Keratinocyte (primary cell): ENCODE results near the gene SNCG.
"Not testable (repeated sequence)": the region's sequence is repeated elsewhere in the genome, so short reads cannot be mapped to it uniquely, and the experiment has no call there.

Source experiments
- EZH2 ChIP-seq: IDR thresholded peaks from one replicate; pipeline ENCODE4 v1.6.1; 2012; ENCODE audit warnings: inconsistent platforms, mild to moderate bottlenecking, low read length, moderate library complexity
- TF ChIP-seq, protein P1 (sequence below), 3 experiments: IDR thresholded peaks in 1 of 3; conservative IDR thresholded peaks in 1 of 3; optimal IDR thresholded peaks in 1 of 3; 2 replicates in 2 of 3; 3 replicates in 1 of 3; pipeline versions ENCODE3 to v1.5.1; 2011; ENCODE audit warnings: low read length in 3 of 3, mild to moderate bottlenecking in 3 of 3, moderate library complexity in 2 of 3, control low read depth in 1 of 3, inconsistent platforms in 1 of 3; ENCODE audit not compliant: insufficient read depth in 2 of 3; ENCODE audit errors: extremely low read depth in 1 of 3

DNA sequence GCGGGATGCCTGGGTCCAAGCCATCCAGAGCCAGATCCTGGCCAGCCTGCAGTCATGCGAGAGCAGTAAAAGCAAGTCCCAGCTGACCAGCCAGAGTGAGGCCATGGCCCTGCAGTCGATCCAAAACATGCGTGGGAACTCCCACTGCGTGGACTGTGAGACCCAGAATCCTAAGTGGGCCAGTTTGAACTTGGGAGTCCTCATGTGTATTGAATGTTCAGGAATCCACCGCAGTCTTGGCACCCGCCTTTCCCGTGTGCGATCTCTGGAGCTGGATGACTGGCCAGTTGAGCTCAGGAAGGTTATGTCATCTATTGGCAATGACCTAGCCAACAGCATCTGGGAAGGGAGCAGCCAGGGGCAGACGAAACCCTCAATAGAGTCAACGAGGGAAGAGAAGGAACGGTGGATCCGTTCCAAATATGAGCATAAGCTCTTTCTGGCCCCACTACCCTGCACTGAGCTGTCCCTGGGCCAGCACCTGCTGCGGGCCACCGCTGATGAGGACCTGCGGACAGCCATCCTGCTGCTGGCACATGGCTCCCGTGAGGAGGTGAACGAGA is 50.8 kb downstream of the SNCG start:
- TF ChIP-seq, protein P1, sequence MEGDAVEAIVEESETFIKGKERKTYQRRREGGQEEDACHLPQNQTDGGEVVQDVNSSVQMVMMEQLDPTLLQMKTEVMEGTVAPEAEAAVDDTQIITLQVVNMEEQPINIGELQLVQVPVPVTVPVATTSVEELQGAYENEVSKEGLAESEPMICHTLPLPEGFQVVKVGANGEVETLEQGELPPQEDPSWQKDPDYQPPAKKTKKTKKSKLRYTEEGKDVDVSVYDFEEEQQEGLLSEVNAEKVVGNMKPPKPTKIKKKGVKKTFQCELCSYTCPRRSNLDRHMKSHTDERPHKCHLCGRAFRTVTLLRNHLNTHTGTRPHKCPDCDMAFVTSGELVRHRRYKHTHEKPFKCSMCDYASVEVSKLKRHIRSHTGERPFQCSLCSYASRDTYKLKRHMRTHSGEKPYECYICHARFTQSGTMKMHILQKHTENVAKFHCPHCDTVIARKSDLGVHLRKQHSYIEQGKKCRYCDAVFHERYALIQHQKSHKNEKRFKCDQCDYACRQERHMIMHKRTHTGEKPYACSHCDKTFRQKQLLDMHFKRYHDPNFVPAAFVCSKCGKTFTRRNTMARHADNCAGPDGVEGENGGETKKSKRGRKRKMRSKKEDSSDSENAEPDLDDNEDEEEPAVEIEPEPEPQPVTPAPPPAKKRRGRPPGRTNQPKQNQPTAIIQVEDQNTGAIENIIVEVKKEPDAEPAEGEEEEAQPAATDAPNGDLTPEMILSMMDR (optimal IDR thresholded peaks at IDR 0.05 in 1 of 3, IDR thresholded peaks at IDR 0.05 in 1 of 3, conservative IDR thresholded peaks at IDR 0.05 in 1 of 3; ENCODE audit: extremely low read depth in 1 of 3, insufficient read depth in 2 of 3, low read length in 3 of 3), result not testable (repeated sequence)
- TF ChIP-seq EZH2, result not testable (repeated sequence)
